DOHH2 (cell line): ENCODE measurements around the gene COPE.

Experiments
- H3F3A ChIP-seq: fragments of 200-600 bp; sonication (generic), shearing (Covaris generic); 2 replicates; pipeline ENCODE4 v1.6.0; 2016; ENCODE audit warnings: antibody characterized with exemption, mild to moderate bottlenecking; ENCODE audit not compliant: control insufficient read depth, insufficient read depth
- H3K27ac ChIP-seq: fragments of 200-600 bp; sonication (generic); 2 replicates; pipeline ENCODE4 v1.5.1; 2014; ENCODE audit warnings: low read depth, mild to moderate bottlenecking, low read length, moderate library complexity
- H3K27me3 ChIP-seq: fragments of 200-600 bp; sonication (generic); 2 replicates; pipeline ENCODE4 v1.6.1; 2014; ENCODE audit warnings: mild to moderate bottlenecking, low read length, mixed read lengths; ENCODE audit not compliant: control insufficient read depth
- H3K36me3 ChIP-seq: fragments of 200-600 bp; sonication (generic); 2 replicates; pipeline ENCODE4 v1.6.1; 2014; ENCODE audit warnings: mild to moderate bottlenecking, low read length, moderate library complexity, mixed read lengths; ENCODE audit not compliant: control insufficient read depth
- H3K4me1 ChIP-seq: fragments of 200-600 bp; sonication (generic); 2 replicates; pipeline ENCODE4 v1.6.1; 2014; ENCODE audit warnings: mild to moderate bottlenecking, low read length, mixed read lengths; ENCODE audit not compliant: control insufficient read depth
- H3K4me2 ChIP-seq: fragments of 200-600 bp; sonication (generic); 2 replicates; pipeline ENCODE4 v1.6.0; 2014; ENCODE audit warnings: mild to moderate bottlenecking, low read length, moderate library complexity
- H3K4me3 ChIP-seq: fragments of 200-600 bp; sonication (generic); 2 replicates; pipeline ENCODE4 v1.5.1; 2014; ENCODE audit warnings: mild to moderate bottlenecking, low read length, mixed read lengths
- H3K79me2 ChIP-seq: fragments of 200-600 bp; sonication (generic); 2 replicates; pipeline ENCODE4 v1.6.1; 2014; ENCODE audit warnings: mild to moderate bottlenecking, low read length, mixed read lengths; ENCODE audit not compliant: control insufficient read depth
- H3K9me2 ChIP-seq: fragments of 200-600 bp; sonication (generic); replicated peaks from 2 replicates; pipeline ENCODE4 v1.6.1; 2014; ENCODE audit warnings: mild to moderate bottlenecking, low read length, mixed read lengths; ENCODE audit not compliant: control insufficient read depth
- H3K9me3 ChIP-seq: fragments of 200-600 bp; sonication (generic); 2 replicates; pipeline ENCODE4 v1.6.1; 2014; ENCODE audit warnings: antibody characterized with exemption, low read length, mixed read lengths; ENCODE audit not compliant: control insufficient read depth, insufficient read depth
- H4K20me1 ChIP-seq: fragments of 200-600 bp; sonication (generic); 2 replicates; pipeline ENCODE4 v1.6.0; 2014; ENCODE audit warnings: low read depth, mild to moderate bottlenecking, antibody characterized with exemption, low read length, moderate library complexity; ENCODE audit not compliant: control insufficient read depth, insufficient read depth
- EZH2phosphoT487 ChIP-seq: fragments of 200-600 bp; sonication (generic); IDR thresholded peaks from 2 replicates; pipeline ENCODE4 v1.6.1; 2017; ENCODE audit warnings: borderline replicate concordance, mild to moderate bottlenecking, antibody characterized with exemption, low read length, moderate library complexity, mixed read lengths
- TF ChIP-seq, protein P1 (sequence below): fragments of 200-600 bp; sonication (generic); IDR thresholded peaks from one replicate; pipeline ENCODE4 v1.5.1; 2014; ENCODE audit warnings: antibody characterized with exemption, mild to moderate bottlenecking, low read depth, low read length; ENCODE audit not compliant: poor library complexity, severe bottlenecking

COPE gene

GRCh38 chr19:18942692-18943091 is 23.5 kb upstream of the COPE start:
- no peaks in the 10 kb centered on the region for H3K36me3 ChIP-seq
- H3K4me2 ChIP-seq, result no peak overlapping the region
- peaks cover 25% of the 10 kb centered on the region for H3K4me1 ChIP-seq

GRCh38 chr19:18941628-18942354 is 22.6 kb upstream of the COPE start:
- no peaks in the 10 kb centered on the region for H3K9me3 ChIP-seq
- H3K4me2 ChIP-seq, result no peak overlapping the region
- H3K27ac ChIP-seq, result no peak overlapping the region
- no peaks in the 10 kb centered on the region for H4K20me1 ChIP-seq
- TF ChIP-seq, protein P1, sequence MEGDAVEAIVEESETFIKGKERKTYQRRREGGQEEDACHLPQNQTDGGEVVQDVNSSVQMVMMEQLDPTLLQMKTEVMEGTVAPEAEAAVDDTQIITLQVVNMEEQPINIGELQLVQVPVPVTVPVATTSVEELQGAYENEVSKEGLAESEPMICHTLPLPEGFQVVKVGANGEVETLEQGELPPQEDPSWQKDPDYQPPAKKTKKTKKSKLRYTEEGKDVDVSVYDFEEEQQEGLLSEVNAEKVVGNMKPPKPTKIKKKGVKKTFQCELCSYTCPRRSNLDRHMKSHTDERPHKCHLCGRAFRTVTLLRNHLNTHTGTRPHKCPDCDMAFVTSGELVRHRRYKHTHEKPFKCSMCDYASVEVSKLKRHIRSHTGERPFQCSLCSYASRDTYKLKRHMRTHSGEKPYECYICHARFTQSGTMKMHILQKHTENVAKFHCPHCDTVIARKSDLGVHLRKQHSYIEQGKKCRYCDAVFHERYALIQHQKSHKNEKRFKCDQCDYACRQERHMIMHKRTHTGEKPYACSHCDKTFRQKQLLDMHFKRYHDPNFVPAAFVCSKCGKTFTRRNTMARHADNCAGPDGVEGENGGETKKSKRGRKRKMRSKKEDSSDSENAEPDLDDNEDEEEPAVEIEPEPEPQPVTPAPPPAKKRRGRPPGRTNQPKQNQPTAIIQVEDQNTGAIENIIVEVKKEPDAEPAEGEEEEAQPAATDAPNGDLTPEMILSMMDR, result no peak
- TF ChIP-seq EZH2phosphoT487, result no peak
- peaks cover 16% of the 10 kb centered on the region for H3K4me1 ChIP-seq
- H3K4me3 ChIP-seq, result no peak overlapping the region
- H3K79me2 ChIP-seq, result no peaks in the 10 kb centered on the region
- no peaks in the 10 kb centered on the region for H3F3A ChIP-seq
- no peaks in the 10 kb centered on the region for H3K9me2 ChIP-seq
- no peaks in the 10 kb centered on the region for H3K36me3 ChIP-seq
- peaks cover 38% of the 10 kb centered on the region for H3K27me3 ChIP-seq

More at GRCh38 chr19:18942692-18943091, 23.5 kb upstream of the COPE start:
- Histone ChIP-seq H3K27ac (no peak overlapping the region), H3K4me3 (no peak overlapping the region), H4K20me1 (no peaks in the 10 kb centered on the region), H3K9me2 (no peaks in the 10 kb centered on the region), H3F3A (no peaks in the 10 kb centered on the region), H3K9me3 (no peaks in the 10 kb centered on the region), H3K79me2 (no peaks in the 10 kb centered on the region), H3K27me3 (peaks cover 38% of the 10 kb centered on the region)
- TF ChIP-seq, protein P1, result no peak
- no peak for TF ChIP-seq EZH2phosphoT487

GRCh38 chr19:18940769-18941627 is 21.8 kb upstream of the COPE start, which contains the start of gene HOMER3:
Gene HOMER3, minus strand, starts transcription at chr19:18941217. Its CDS starts 2,235 bp downstream, at chr19:18938982.
- Histone ChIP-seq H3K9me2 (no peaks in the 10 kb centered on the region), H3K27ac (no peak within 1 kb of the TSS), H3K4me1 (peaks cover 8% of the 10 kb centered on the region), H3K4me2 (peak within 1 kb of the TSS; percentile 52), H4K20me1 (no peaks in the 10 kb centered on the region), H3F3A (no peaks in the 10 kb centered on the region), H3K4me3 (peak within 1 kb of the TSS; percentile 32), H3K27me3 (peaks cover 34% of the 10 kb centered on the region), H3K79me2 (no peaks in the 10 kb centered on the region), H3K36me3 (no peaks in the 10 kb centered on the region), H3K9me3 (no peaks in the 10 kb centered on the region)
- TF ChIP-seq EZH2phosphoT487, result no peak
- TF ChIP-seq, protein P1, result no peak
